Sigmoid colon (tissue), 7 donors: Measurements from ENCODE around the gene UNC119. TPM values are rescaled to one million over a fixed set of nuclear protein-coding genes. Genes with fewer than 3 reads are reported as not detected.

Experiments
- DNase-seq: peaks from one replicate; pipeline ENCODE4 v3.0.0-alpha.2; 2019
- H3K27ac ChIP-seq, 4 donors: fragments of 200-600 bp; sonication (generic); one replicate each; pipeline ENCODE4 v1.5.1; 2016 to 2019; ENCODE audit warnings: mild to moderate bottlenecking in 1 of 4
- H3K27me3 ChIP-seq, 3 donors: fragments of 200-600 bp; sonication (generic); one replicate each; pipeline ENCODE4 v1.5.1; 2019; ENCODE audit warnings: mild to moderate bottlenecking in 1 of 3
- H3K36me3 ChIP-seq, 4 donors: fragments of 200-600 bp; sonication (generic); one replicate each; pipeline ENCODE4 v1.5.1; 2016 to 2019
- H3K4me1 ChIP-seq, 4 donors: fragments of 200-600 bp; sonication (generic); one replicate each; pipeline ENCODE4 v1.5.1; 2017 to 2019
- H3K4me3 ChIP-seq, 4 donors: fragments of 200-600 bp; sonication (generic); one replicate each; pipeline ENCODE4 v1.5.1; 2017 to 2019; ENCODE audit warnings: mild to moderate bottlenecking in 2 of 4, moderate library complexity in 1 of 4
- H3K9me3 ChIP-seq, 4 donors: fragments of 200-600 bp in 3 of 4; sonication (generic) in 3 of 4; one replicate each; pipeline versions ENCODE4 v1.5.1 to v1.6.1; 2013 to 2019
- CTCF ChIP-seq, 4 experiments: fragments of 450-650 bp in 3 of 4; fragments of 200-600 bp in 1 of 4; IDR thresholded peaks; one replicate each; pipeline ENCODE4 v1.5.1; 2016 to 2019; ENCODE audit warnings: antibody characterized with exemption in 4 of 4, mild to moderate bottlenecking in 3 of 4, moderate library complexity in 2 of 4
- EP300 ChIP-seq, 4 donors: sonication (generic); formaldehyde crosslinking; IDR thresholded peaks; one replicate each; pipeline ENCODE4 v1.6.1; 2017; ENCODE audit warnings: antibody characterized with exemption in 4 of 4
- POLR2A ChIP-seq, 2 donors: fragments of 450-650 bp; IDR thresholded peaks; one replicate each; pipeline ENCODE4 v1.6.1; 2016; ENCODE audit warnings: antibody characterized with exemption in 2 of 2, mild to moderate bottlenecking in 2 of 2, moderate library complexity in 2 of 2
- POLR2AphosphoS5 ChIP-seq, 4 donors: sonication (generic); formaldehyde crosslinking; IDR thresholded peaks; one replicate each; pipeline ENCODE4 v1.6.1; 2017; ENCODE audit warnings: antibody characterized with exemption in 4 of 4
- WGBS, 2 donors: extraction: QIAGEN DNeasy Blood & Tissue Kit; methylation state at CpG; one replicate each; pipeline ENCODE4 v1.1.7; 2013; 5-methylcytosine and 5-hydroxymethylcytosine counted together
- intact Hi-C: fragments of 100-400 bp; cut with DNase I; formaldehyde crosslinking; loops from one replicate; pipeline ENCODE4 v1.15.1; 2023
- polyA plus RNA-seq, 3 donors: library from polyadenylated mRNA; stranded (reverse); fragments of 200-250 nt; gene quantifications; one replicate each; pipeline ENCODE4 v1.2.3, GENCODE V29; 2013
- total RNA-seq, 4 donors: library from RNA; depleted of rRNA; stranded (reverse); fragments of >200 nt; gene quantifications; one replicate each; pipeline ENCODE4 v1.1.0, GENCODE V29; 2016
- donor health status: healthy with polysubstance abuse.
- donor health status: Bipolar disorder and iron deficiency.
- donor health status: healthy.

Gene UNC119
- total and polyA plus RNA-seq, 7 donors = 20.7 to 35.8 (median 24.3) TPM

- Histone ChIP-seq H3K4me3 (no peak overlapping the region), H3K27ac (no peak overlapping the region), H3K27me3 (no peaks in the 10 kb centered on the region), H3K9me3 (no peaks in the 10 kb centered on the region), H3K36me3 (no peaks in the 10 kb centered on the region), H3K4me1 (no peaks in the 10 kb centered on the region)
- WGBS, 2 donors = 16 to 68% methylated on average over 9 of the region's 9 CpGs
- intact Hi-C loops = no loop called here
- no peak for DNase-seq
- TF ChIP-seq POLR2AphosphoS5 (IDR thresholded peaks at IDR 0.05) (no peak), CTCF (IDR thresholded peaks at IDR 0.05) (no peak), EP300 (IDR thresholded peaks at IDR 0.05) (no peak), POLR2A (IDR thresholded peaks at IDR 0.05) (no peak)
Measured at GRCh38 chr17:28536532-28537218, 15.7 kb downstream of the UNC119 start.

DNA sequence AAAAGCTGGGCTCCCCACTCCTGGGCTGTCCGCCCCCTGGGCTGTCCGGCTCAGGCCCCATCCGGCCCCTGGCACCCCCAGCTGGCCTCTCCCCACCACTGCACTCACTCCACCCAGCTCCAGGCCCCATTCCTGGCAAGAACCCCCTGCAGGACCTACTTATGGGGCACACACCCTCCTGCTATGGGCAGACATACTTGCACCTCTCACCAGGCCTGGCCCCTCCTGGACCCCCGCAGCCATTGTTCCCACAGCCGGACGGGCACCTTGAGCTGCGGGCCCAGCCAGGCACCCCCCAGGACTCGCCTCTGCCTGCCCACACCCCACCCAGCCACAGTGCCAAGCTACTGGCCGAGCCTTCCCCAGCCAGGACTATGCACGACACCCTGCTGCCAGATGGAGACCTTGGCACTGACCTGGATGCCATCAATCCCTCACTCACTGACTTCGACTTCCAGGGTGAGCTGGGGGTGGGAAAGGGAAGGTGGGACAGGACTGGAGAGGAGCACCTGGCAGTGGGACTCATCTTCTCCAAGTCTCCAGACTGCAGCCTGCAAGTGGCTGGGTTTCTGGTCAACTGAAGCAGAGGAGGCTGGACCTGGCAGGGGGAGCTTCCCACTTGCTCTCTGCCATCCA lies 17.6 kb downstream of the UNC119 start:
- Histone ChIP-seq H3K36me3 (no peaks in the 10 kb centered on the region), H3K27ac (no peak overlapping the region), H3K27me3 (peaks cover 0 to 5% (median 0%) of the 10 kb centered on the region in 3 donors), H3K9me3 (no peaks in the 10 kb centered on the region), H3K4me1 (no peaks in the 10 kb centered on the region), H3K4me3 (no peak overlapping the region)
- no peak for DNase-seq
- TF ChIP-seq EP300 (IDR thresholded peaks at IDR 0.05) = no peak
- TF ChIP-seq CTCF (IDR thresholded peaks at IDR 0.05) = no peak
- TF ChIP-seq POLR2A (IDR thresholded peaks at IDR 0.05) = no peak
- no peak for TF ChIP-seq POLR2AphosphoS5 (IDR thresholded peaks at IDR 0.05)
- intact Hi-C loops = no loop called here
- WGBS, 2 donors = 90 to 92% methylated on average over 11 of the region's 11 CpGs

DNA sequence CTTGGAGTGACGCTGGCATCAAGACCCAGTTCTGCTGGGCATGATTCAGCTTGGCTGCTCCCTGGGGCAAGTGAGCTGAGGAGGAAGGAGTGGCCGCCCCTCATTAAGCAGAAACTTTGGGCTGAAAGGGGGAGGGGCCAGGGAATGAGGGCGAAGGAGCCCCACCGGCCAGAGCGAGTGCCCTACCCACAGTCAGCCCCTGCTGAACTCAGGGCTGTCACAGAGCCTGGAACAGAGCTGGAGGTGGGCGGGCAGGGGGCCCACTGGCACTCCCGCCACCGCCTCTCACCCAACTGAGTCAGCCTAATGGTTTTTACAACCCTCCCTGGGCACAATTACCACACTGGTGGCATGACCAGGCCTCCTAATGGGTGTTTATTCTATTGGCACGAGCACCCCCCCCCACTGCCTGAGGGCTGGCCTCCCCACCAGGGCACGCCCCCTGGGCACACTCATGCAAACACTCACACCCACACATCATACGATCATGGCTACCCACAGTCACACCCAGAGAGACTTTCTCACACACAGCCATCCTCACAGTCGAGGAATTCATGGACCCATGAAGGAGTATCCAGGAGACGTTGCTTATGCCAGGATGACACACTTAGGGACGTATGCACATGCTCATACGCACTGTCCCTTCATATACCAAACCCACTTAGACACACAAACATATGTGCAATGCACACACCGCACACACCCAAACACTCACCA lies 19.2 kb downstream of the UNC119 start:
- TF ChIP-seq POLR2AphosphoS5 (IDR thresholded peaks at IDR 0.05) (no peak), CTCF (IDR thresholded peaks at IDR 0.05) (no peak), POLR2A (IDR thresholded peaks at IDR 0.05) (no peak), EP300 (IDR thresholded peaks at IDR 0.05) (no peak)
- Histone ChIP-seq H3K4me3 (no peak overlapping the region), H3K27ac (no peak overlapping the region), H3K4me1 (no peaks in the 10 kb centered on the region), H3K27me3 (peaks cover 0 to 5% (median 0%) of the 10 kb centered on the region in 3 donors), H3K9me3 (no peaks in the 10 kb centered on the region), H3K36me3 (no peaks in the 10 kb centered on the region)
- WGBS, 2 donors = 26 to 69% methylated on average over 16 of the region's 16 CpGs
- no peak for DNase-seq
- intact Hi-C loops = no loop called here

DNA sequence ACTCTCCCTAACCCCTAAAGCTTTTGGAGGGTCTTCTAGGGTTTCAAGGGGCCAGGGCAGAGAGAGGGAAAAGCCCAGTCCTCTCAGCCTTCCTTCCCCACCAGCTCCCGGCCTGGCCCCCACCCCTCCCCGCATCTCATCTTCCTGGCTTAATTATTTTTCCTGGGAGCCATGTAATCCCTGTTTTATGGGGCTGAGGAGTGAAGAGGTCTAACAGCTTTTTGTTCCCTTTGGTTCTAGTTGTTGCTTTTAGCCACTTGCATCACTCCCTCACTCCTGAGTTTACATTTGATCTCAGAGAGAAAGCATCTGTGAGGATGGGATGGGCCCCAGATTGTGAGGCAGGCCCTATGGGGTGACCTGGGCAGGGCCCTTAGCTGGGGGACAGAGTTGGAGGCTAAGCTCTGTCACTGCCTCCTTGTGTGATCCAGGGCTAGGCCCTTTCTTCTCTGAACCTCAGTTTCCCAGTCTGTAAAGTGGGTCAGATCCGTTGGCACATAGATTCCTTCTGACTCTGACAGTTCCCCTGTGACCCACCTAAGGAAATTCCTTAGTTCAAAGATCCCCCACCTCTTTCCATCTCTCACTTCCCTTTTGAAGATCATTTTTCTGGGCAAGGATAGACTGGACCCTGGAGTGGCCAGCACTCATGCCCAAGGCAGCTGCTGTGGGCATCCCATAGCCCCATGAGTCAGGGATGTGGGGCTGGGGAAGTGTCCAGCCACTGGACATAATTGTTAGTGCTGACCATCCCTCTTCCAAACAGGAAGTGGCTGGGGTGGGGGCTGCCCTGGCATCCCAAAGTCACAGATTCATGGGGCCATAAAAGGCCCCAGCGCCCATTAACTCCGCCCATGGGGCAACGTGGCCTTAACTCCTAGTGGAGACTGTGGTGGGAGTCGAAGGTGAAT lies 20.1 kb downstream of the UNC119 start:
- WGBS, 2 donors = 53 to 75% methylated on average over 7 of the region's 7 CpGs
- intact Hi-C loops = no loop called here
- no peaks in the 10 kb centered on the region for H3K4me1 ChIP-seq
- no peaks in the 10 kb centered on the region for H3K9me3 ChIP-seq
- H3K27ac ChIP-seq = no peak overlapping the region
- no peak overlapping the region for H3K4me3 ChIP-seq
- DNase-seq = no peak
- H3K27me3 ChIP-seq = peaks cover 0 to 5% (median 0%) of the 10 kb centered on the region in 3 donors
- TF ChIP-seq EP300 (IDR thresholded peaks at IDR 0.05) (no peak), POLR2A (IDR thresholded peaks at IDR 0.05) (no peak), POLR2AphosphoS5 (IDR thresholded peaks at IDR 0.05) (no peak), CTCF (IDR thresholded peaks at IDR 0.05) (no peak)
- no peaks in the 10 kb centered on the region for H3K36me3 ChIP-seq
